Measurements from ENCODE around the gene AGXT2. TPM values are rescaled to one million over a fixed set of nuclear protein-coding genes. Genes with fewer than 3 reads are reported as not detected.
A peak's percentile ranks its signal among the peaks of the same experiment; 100 is the strongest.

AGXT2 gene
- total and polyA plus RNA-seq, 2 of the 13 experiments (the other 11 are each of a cell fraction or from before 2014, with no cell fraction given) = 0.04 to 0.13 TPM

GRCh38 chr5:35030426-35031100 is 17.2 kb downstream of the AGXT2 start:
- no peak for FAIRE-seq
- 73% methylated on average over 10 of the region's 10 CpGs for WGBS (ENCODE audit: low lambda C conversion rate)
- no peak overlapping the region for H3K4me2 ChIP-seq (ENCODE audit: low read depth, low read length)

GRCh38 chr5:35029333-35029732 is 18.4 kb downstream of the AGXT2 start:
- Histone ChIP-seq H3K27ac (ENCODE audit: extremely low read length, insufficient read depth, low read length) (no peak overlapping the region), H3K4me1 (ENCODE audit: insufficient read depth, low read length) (peaks cover 28% of the 10 kb centered on the region), H3K79me2 (ENCODE audit: insufficient read depth, low read length) (no peaks in the 10 kb centered on the region), H3K4me3 (replicated peaks in 1 of 3; ENCODE audit: insufficient read depth in 1 of 3, low read depth in 2 of 3, low read length in 3 of 3) (no peak overlapping the region), H3K9me3 (ENCODE audit: low read length) (no peaks in the 10 kb centered on the region), H3K27me3 (ENCODE audit: control insufficient read depth in 1 of 2, insufficient read depth in 2 of 2, low read length in 2 of 2) (no peaks in the 10 kb centered on the region; a peak in 1 of 5 replicates), H3K36me3 (replicated peaks in 1 of 2; ENCODE audit: control insufficient read depth in 1 of 2, insufficient read depth in 2 of 2, low read length in 2 of 2) (no peaks in the 10 kb centered on the region), H3K9ac (ENCODE audit: insufficient read depth, low read depth, low read length) (no peak overlapping the region), H4K20me1 (ENCODE audit: insufficient read depth, low read length) (no peaks in the 10 kb centered on the region), H3K4me2 (ENCODE audit: low read depth, low read length) (no peak overlapping the region), H2AFZ (ENCODE audit: low read length) (no peak overlapping the region)
- 63% methylated on average over 4 of the region's 4 CpGs for WGBS (ENCODE audit: low lambda C conversion rate)
- in situ Hi-C loops (cut with HindIII; ENCODE audit: extremely low pct_ligation_motif_present, low pct_unique_long_range_greater_than_20kb) = no loop called here
- ChIA-PET CTCF (ENCODE audit: low intra/inter-chr PET ratio, low total read pairs) (no interaction called here), POLR2A (no interaction called here)
- intact Hi-C loops (cut with micrococcal nuclease; ENCODE audit: unreplicated experiment) = loop anchor here (10.0 kb wide), 1 partner anchor 295 kb away; no protein-coding TSS in a partner anchor
- no peak for FAIRE-seq
- BruUV-seq (replicated peaks) = no TSS peak
- DNase-seq (ENCODE audit: low spot score) = no peak
- TF ChIP-seq NCOR1 (IDR thresholded peaks at IDR 0.05; ENCODE audit: borderline replicate concordance, low read length) (no peak), SIX1 (CRISPR knock-in tag; IDR thresholded peaks at IDR 0.05; ENCODE audit: borderline replicate concordance) (no peak), HES4 (CRISPR knock-in tag; IDR thresholded peaks at IDR 0.05; ENCODE audit: borderline replicate concordance) (no peak), NFE2L2 (IDR thresholded peaks at IDR 0.05; ENCODE audit: low read length) (no peak), MAF1 (CRISPR knock-in tag; IDR thresholded peaks at IDR 0.05; ENCODE audit: borderline replicate concordance) (no peak)
- ATAC-seq = no peak

More at GRCh38 chr5:35030426-35031100, 17.2 kb downstream of the AGXT2 start:
- ChIA-PET POLR2A (no interaction called here), CTCF (ENCODE audit: low intra/inter-chr PET ratio, low total read pairs) (no interaction called here)
- Histone ChIP-seq H3K27me3 (ENCODE audit: control insufficient read depth in 1 of 2, insufficient read depth in 2 of 2, low read length in 2 of 2) (no peaks in the 10 kb centered on the region; a peak in 1 of 5 replicates), H3K4me3 (replicated peaks in 1 of 3; ENCODE audit: insufficient read depth in 1 of 3, low read depth in 2 of 3, low read length in 3 of 3) (no peak overlapping the region), H3K9me3 (ENCODE audit: low read length) (no peaks in the 10 kb centered on the region), H2AFZ (ENCODE audit: low read length) (no peak overlapping the region), H3K27ac (ENCODE audit: extremely low read length, insufficient read depth, low read length) (no peak overlapping the region), H3K9ac (ENCODE audit: insufficient read depth, low read depth, low read length) (no peak overlapping the region), H4K20me1 (ENCODE audit: insufficient read depth, low read length) (no peaks in the 10 kb centered on the region), H3K79me2 (ENCODE audit: insufficient read depth, low read length) (no peaks in the 10 kb centered on the region), H3K36me3 (replicated peaks in 1 of 2; ENCODE audit: control insufficient read depth in 1 of 2, insufficient read depth in 2 of 2, low read length in 2 of 2) (no peaks in the 10 kb centered on the region), H3K4me1 (ENCODE audit: insufficient read depth, low read length) (peaks cover 28% of the 10 kb centered on the region)
- no TSS peak for BruUV-seq (replicated peaks)
- TF ChIP-seq HNF4A (CRISPR knock-in tag; IDR thresholded peaks at IDR 0.05) (no peak), STAG1 (CRISPR knock-in tag; IDR thresholded peaks at IDR 0.05) (peak; percentile 55), CTCF (CRISPR knock-in tag; IDR thresholded peaks at IDR 0.05) (peak; percentile 36), ZNF589 (CRISPR knock-in tag; conservative IDR thresholded peaks at IDR 0.05) (no peak)
- DNase-seq (ENCODE audit: low spot score) = no peak
- peak; percentile 57; the same call in 1 of the 3 replicates for ATAC-seq
- intact Hi-C loops (cut with micrococcal nuclease; ENCODE audit: unreplicated experiment) (no loop called here), in situ Hi-C loops (cut with HindIII; ENCODE audit: extremely low pct_ligation_motif_present, low pct_unique_long_range_greater_than_20kb) (no loop called here)
